GM12878 (cell line): ENCODE data around the gene IER5. TPM values are rescaled to one million over a fixed set of nuclear protein-coding genes. Genes with fewer than 3 reads are reported as not detected.
A peak's percentile ranks its signal among the peaks of the same experiment; 100 is the strongest.

Experiments
- ATF7 ChIP-seq: fragments of 450-650 bp; IDR thresholded peaks from 2 replicates; pipeline ENCODE4 v1.6.1; 2016; ENCODE audit warnings: low read depth, mild to moderate bottlenecking
- EGR1 ChIP-seq, 2 experiments: IDR thresholded peaks; 1 replicate in 1 of 2; 2 replicates in 1 of 2; pipeline ENCODE4 v1.6.1; 2011 to 2012; ENCODE audit warnings: low read depth in 2 of 2, low read length in 2 of 2, borderline replicate concordance in 1 of 2, mild to moderate bottlenecking in 1 of 2, moderate library complexity in 1 of 2
- EP300 ChIP-seq, 2 experiments: fragments of 150-350 bp in 1 of 2; IDR thresholded peaks; 2 replicates each; pipeline ENCODE4 v1.6.1; 2011 to 2012; ENCODE audit warnings: low read depth in 2 of 2, low read length in 2 of 2, borderline replicate concordance in 1 of 2, improper control_type of control experiment in 1 of 2, inconsistent platforms in 1 of 2; ENCODE audit not compliant: control insufficient read depth in 1 of 2
- EZH2 ChIP-seq: IDR thresholded peaks from 2 replicates; pipeline ENCODE4 v1.6.1; 2012; ENCODE audit warnings: low read depth, mild to moderate bottlenecking, control low read depth, inconsistent platforms, low read length, borderline replicate concordance; ENCODE audit not compliant: control insufficient read depth
- FOXM1 ChIP-seq: IDR thresholded peaks from 2 replicates; pipeline ENCODE4 v1.6.1; 2012; ENCODE audit warnings: low read depth, mild to moderate bottlenecking, inconsistent platforms, low read length, moderate library complexity
- HDGF ChIP-seq: fragments of 450-650 bp; IDR thresholded peaks from 2 replicates; pipeline ENCODE4 v1.6.1; 2016; ENCODE audit warnings: antibody characterized with exemption
- IKZF1 ChIP-seq: fragments of 450-650 bp; conservative IDR thresholded peaks from 2 replicates; pipeline ENCODE4 v1.6.1; 2017; ENCODE audit warnings: antibody characterized with exemption, mild to moderate bottlenecking
- IKZF2 ChIP-seq, 2 experiments: fragments of 450-650 bp; IDR thresholded peaks; 2 replicates each; pipeline ENCODE4 v1.6.1; 2017; ENCODE audit warnings: mild to moderate bottlenecking in 2 of 2, moderate library complexity in 2 of 2
- KAT2A ChIP-seq: conservative IDR thresholded peaks from 2 replicates; pipeline ENCODE4 v1.6.1; 2011; ENCODE audit warnings: low read depth, low read length; ENCODE audit not compliant: control insufficient read depth
- LARP7 ChIP-seq: fragments of 450-650 bp; IDR thresholded peaks from 2 replicates; pipeline ENCODE4 v1.6.1; 2017; ENCODE audit warnings: mild to moderate bottlenecking
- MTA2 ChIP-seq: fragments of 450-650 bp; IDR thresholded peaks from 2 replicates; pipeline ENCODE4 v1.6.1; 2016; ENCODE audit warnings: low read depth, mild to moderate bottlenecking, moderate library complexity
- NBN ChIP-seq: fragments of 450-650 bp; IDR thresholded peaks from 2 replicates; pipeline ENCODE4 v1.6.1; 2016
- NFXL1 ChIP-seq: fragments of 450-650 bp; IDR thresholded peaks from 2 replicates; pipeline ENCODE4 v1.6.1; 2017; ENCODE audit warnings: antibody characterized with exemption, mild to moderate bottlenecking, borderline replicate concordance
- NR2F1 ChIP-seq: fragments of 450-650 bp; conservative IDR thresholded peaks from 2 replicates; pipeline ENCODE4 v1.6.1; 2017; ENCODE audit warnings: mild to moderate bottlenecking
- PKNOX1 ChIP-seq: fragments of 450-650 bp; IDR thresholded peaks from 2 replicates; pipeline ENCODE4 v1.6.1; 2016; ENCODE audit warnings: mild to moderate bottlenecking
- POLR2AphosphoS2 ChIP-seq: IDR thresholded peaks from 2 replicates; pipeline ENCODE4 v1.6.1; 2011; ENCODE audit warnings: low read depth, mild to moderate bottlenecking, low read length, improper control_type of control experiment, moderate library complexity
- POLR2AphosphoS5 ChIP-seq: IDR thresholded peaks from 2 replicates; pipeline ENCODE4 v1.6.1; 2011; ENCODE audit warnings: mild to moderate bottlenecking, low read length, inconsistent platforms
- RB1 ChIP-seq: fragments of 450-650 bp; formaldehyde crosslinking; IDR thresholded peaks from 2 replicates; pipeline ENCODE4 v1.6.1; 2017; ENCODE audit warnings: mild to moderate bottlenecking, borderline replicate concordance
- SKIL ChIP-seq: fragments of 450-650 bp; IDR thresholded peaks from 2 replicates; pipeline ENCODE4 v1.6.1; 2017; ENCODE audit warnings: mild to moderate bottlenecking, low read depth, inconsistent platforms; ENCODE audit not compliant: poor library complexity, severe bottlenecking
- SMAD1 ChIP-seq: fragments of 450-650 bp; IDR thresholded peaks from 2 replicates; pipeline ENCODE4 v1.6.1; 2018; ENCODE audit warnings: mild to moderate bottlenecking, low read depth; ENCODE audit not compliant: partially characterized antibody
- SMAD5 ChIP-seq: IDR thresholded peaks from 2 replicates; pipeline ENCODE4 v1.6.1; 2016; ENCODE audit warnings: antibody characterized with exemption, low read depth
- SPI1 ChIP-seq: IDR thresholded peaks from 2 replicates; pipeline ENCODE4 v1.6.1; 2011; ENCODE audit warnings: low read depth, mild to moderate bottlenecking, low read length, moderate library complexity, borderline replicate concordance; ENCODE audit not compliant: insufficient read depth
- SUZ12 ChIP-seq: fragments of 200-600 bp; sonication (generic); IDR thresholded peaks from one replicate; pipeline ENCODE4 v1.6.1; 2018; ENCODE audit warnings: antibody characterized with exemption, mild to moderate bottlenecking; ENCODE audit not compliant: unreplicated experiment
- TAF1 ChIP-seq: IDR thresholded peaks from 2 replicates; pipeline ENCODE4 v1.6.1; 2011; ENCODE audit warnings: mild to moderate bottlenecking, low read depth, low read length, borderline replicate concordance
- TBL1XR1 ChIP-seq: IDR thresholded peaks from 2 replicates; pipeline ENCODE4 v1.6.1; 2012; ENCODE audit warnings: low read depth, low read length, improper control_type of control experiment
- TCF7 ChIP-seq: IDR thresholded peaks from 2 replicates; pipeline ENCODE4 v1.6.1; 2014; ENCODE audit warnings: antibody characterized with exemption, borderline replicate concordance
- ZNF24 ChIP-seq: fragments of 450-650 bp; IDR thresholded peaks from 2 replicates; pipeline ENCODE4 v1.6.1; 2017; ENCODE audit warnings: antibody characterized with exemption, mild to moderate bottlenecking
- ZNF622 ChIP-seq: fragments of 450-650 bp; IDR thresholded peaks from 2 replicates; pipeline ENCODE4 v1.6.1; 2017; ENCODE audit warnings: mild to moderate bottlenecking, inconsistent platforms
- ZSCAN29 ChIP-seq: fragments of 450-650 bp; IDR thresholded peaks from 2 replicates; pipeline ENCODE4 v1.6.1; 2017; ENCODE audit warnings: mild to moderate bottlenecking, moderate library complexity
- polyA plus RNA-seq, 11 experiments: library from polyadenylated mRNA; depleted of rRNA in 4 of 11; unstranded in 6 of 11; stranded (reverse) in 5 of 11; fragments of >200 nt; fragmentation: Nextera tagmentation in 4 of 11; fragmentation: Illumina TruSeq in 1 of 11; extraction: Ambion mirVana in 4 of 11; extraction: Trizol in 1 of 11; gene quantifications; 1 replicate in 1 of 11; 2 replicates in 10 of 11; pipeline versions ENCODE4 v1.2.1 to v1.2.3, GENCODE V29; 2011 to 2016; ENCODE audit warnings: inconsistent platforms in 2 of 11, missing spikeins in 2 of 11, low read depth in 1 of 11
- total RNA-seq, 4 experiments: library from RNA; depleted of rRNA in 3 of 4; stranded (reverse); fragments of >200 nt in 3 of 4; fragmentation: Illumina TruSeq in 1 of 4; extraction: Trizol in 1 of 4; gene quantifications; 2 replicates each; pipeline versions ENCODE4 v1.2.1 to v1.2.3, GENCODE V29; 2013 to 2021

Gene IER5
- total and polyA plus RNA-seq, 10 of the 15 experiments (the other 5 are each of a cell fraction or from before 2014, with no cell fraction given), result 4.3 to 75.2 (median 30.5) TPM

GRCh38 chr1:181061891-181062835 is 26.3 kb upstream of the IER5 start (continued):
- peak; percentile 99 for TF ChIP-seq IKZF1
- TF ChIP-seq SPI1, result peak; percentile 96
- 0 out of 2 replicates have a peak, but pooled peaks have one; percentile 4 for TF ChIP-seq PKNOX1
- TF ChIP-seq ZSCAN29, result no peak
- 0 out of 2 replicates have a peak, but pooled peaks have one; percentile 47 for TF ChIP-seq ATF7
- peak; percentile 86 for TF ChIP-seq MTA2
- TF ChIP-seq TBL1XR1, result peak; percentile 47
- TF ChIP-seq LARP7, result peak; percentile 80
- TF ChIP-seq POLR2AphosphoS2, result peak; percentile 54; the same call in 1 of the 2 replicates
- no peak for TF ChIP-seq NFXL1
- peak; percentile 96 for TF ChIP-seq NBN
- peak; percentile 79 for TF ChIP-seq POLR2AphosphoS5
- peak; percentile 26 for TF ChIP-seq SMAD1
- TF ChIP-seq FOXM1, result peak; percentile 31; the same call in 1 of the 2 replicates
- peak; percentile 99 for TF ChIP-seq IKZF2 (IDR thresholded peaks at IDR 0.05)
- TF ChIP-seq RB1, result 0 out of 2 replicates have a peak, but pooled peaks have one; percentile 47
- TF ChIP-seq ZNF24, result peak; percentile 46; the same call in 1 of the 2 replicates
- TF ChIP-seq SKIL, result peak; percentile 66
- 0 out of 2 replicates have a peak, but pooled peaks have one; percentile 41 for TF ChIP-seq TAF1
- peak; percentile 90 for TF ChIP-seq HDGF
- TF ChIP-seq EZH2, result no peak
- no peak for TF ChIP-seq ZNF622
- TF ChIP-seq EGR1 (IDR thresholded peaks at IDR 0.05; ENCODE audit: borderline replicate concordance in 1 of 2, low read depth in 2 of 2, low read length in 2 of 2), result peak in 1 of 2 experiments; percentile 84; a peak in 2 of 3 replicates
- TF ChIP-seq KAT2A, result no peak
- peak; percentile 36; the same call in 1 of the 2 replicates for TF ChIP-seq SMAD5
- no peak for TF ChIP-seq TCF7
- peak; percentile 74 for TF ChIP-seq NR2F1
- peak in 1 of 2 experiments; percentile 39; a peak in 2 of 4 replicates for TF ChIP-seq EP300 (IDR thresholded peaks at IDR 0.05; ENCODE audit: borderline replicate concordance in 1 of 2, control insufficient read depth in 1 of 2, low read depth in 2 of 2, low read length in 2 of 2)
- no peak for TF ChIP-seq SUZ12
